CD4-positive, alpha-beta T cell treated with Interleukin-1 beta for 1 hour (primary cell): Measurements from ENCODE around the gene ZNF302.
"Not testable (repeated sequence)": the region's sequence is repeated elsewhere in the genome, so short reads cannot be mapped to it uniquely, and the experiment has no call there.

Source experiments
- DNase-seq, 2 donors: peaks; one replicate each; pipeline ENCODE4 v3.0.0-alpha.2; 2020 to 2022

ZNF302 gene

GRCh38 chr19:34673590-34673989 lies 3.9 kb upstream of the ZNF302 start:
- DNase-seq: no peak

GRCh38 chr19:34675250-34675649 lies 2.2 kb upstream of the ZNF302 start:
- no peak for DNase-seq

GRCh38 chr19:34675919-34676318 lies 1.6 kb upstream of the ZNF302 start:
- DNase-seq: no peak

- peak in 1 of 2 donors; percentile 82 for DNase-seq
These were observed 637 bp upstream of the ZNF302 start, which contains the start of gene SCGB2B2 for GRCh38 chr19:34676697-34677385. Gene SCGB2B2 (minus strand): TSS chr19:34677159. CDS start chr19:34594563, 82,596 bp downstream.

GRCh38 chr19:34678085-34678412 lies 571 bp downstream of the ZNF302 start:
- DNase-seq: no peak

- no peak for DNase-seq
These were observed 943 bp downstream of the ZNF302 start for GRCh38 chr19:34678421-34678820.

GRCh38 chr19:34681478-34681877 lies 4.0 kb downstream of the ZNF302 start:
- DNase-seq: no peak

- not testable (repeated sequence) for DNase-seq
These were observed 7.8 kb downstream of the ZNF302 start for GRCh38 chr19:34685266-34685665.

GRCh38 chr19:34686455-34686854 lies 9.0 kb downstream of the ZNF302 start:
- no peak for DNase-seq

- no peak for DNase-seq
These were observed 9.9 kb downstream of the ZNF302 start for GRCh38 chr19:34687348-34687747.

- DNase-seq: no peak
These were observed 11.1 kb downstream of the ZNF302 start for GRCh38 chr19:34688592-34688991.

GRCh38 chr19:34690372-34690771 lies 12.9 kb downstream of the ZNF302 start:
- DNase-seq: no peak

GRCh38 chr19:34692549-34692948 lies 15.1 kb downstream of the ZNF302 start:
- DNase-seq: no peak

GRCh38 chr19:34707661-34708060 lies 30.2 kb downstream of the ZNF302 start:
- DNase-seq: no peak

GRCh38 chr19:34711890-34712289 lies 34.4 kb downstream of the ZNF302 start:
- no peak for DNase-seq

GRCh38 chr19:34712395-34713261 lies 35.1 kb downstream of the ZNF302 start:
- DNase-seq: peak; percentile 57 to 78

GRCh38 chr19:34713262-34713637 lies 35.8 kb downstream of the ZNF302 start:
- no peak for DNase-seq

GRCh38 chr19:34715357-34715756 lies 37.9 kb downstream of the ZNF302 start:
- no peak for DNase-seq

GRCh38 chr19:34722353-34722752 lies 44.9 kb downstream of the ZNF302 start:
- DNase-seq: no peak

GRCh38 chr19:34725400-34725799 lies 47.9 kb downstream of the ZNF302 start:
- DNase-seq: no peak

GRCh38 chr19:34731019-34731829 lies 53.7 kb downstream of the ZNF302 start:
- DNase-seq: no peak

GRCh38 chr19:34731964-34732363 lies 54.5 kb downstream of the ZNF302 start:
- DNase-seq: no peak

- DNase-seq: no peak
These were observed 55.2 kb downstream of the ZNF302 start for GRCh38 chr19:34732612-34733211.
